Measurements from ENCODE around the gene RNF114. TPM values are rescaled to one million over a fixed set of nuclear protein-coding genes. Genes with fewer than 3 reads are reported as not detected.
A peak's percentile ranks its signal among the peaks of the same experiment; 100 is the strongest.

The RNF114 gene
- polyA plus RNA-seq, 1 of the 3 experiments (the other 2 are of a cell fraction), result 55.0 TPM

- CTCF ChIA-PET, result interaction anchor here (0.6 to 2.6 kb wide), 7 partner anchors 8 to 893 kb away, joined by 3 to 6 read pairs (median 3); partner anchors contain the start of gene SPATA2
- POLR2A ChIA-PET, result no interaction called here
- Histone ChIP-seq H3K4me1 (ENCODE audit: control insufficient read depth in 1 of 2, insufficient read depth in 2 of 2, low read depth in 1 of 2, low read length in 1 of 2) (no peaks in the 10 kb centered on the region), H3F3A (replicated peaks; ENCODE audit: insufficient read depth) (peaks cover 12% of the 10 kb centered on the region), H4K20me1 (ENCODE audit: insufficient read depth) (no peaks in the 10 kb centered on the region), H3K36me3 (replicated peaks in 1 of 2; ENCODE audit: control insufficient read depth in 1 of 2, insufficient read depth in 2 of 2, low read length in 1 of 2) (no peaks in the 10 kb centered on the region), H2AFZ (ENCODE audit: low read depth) (peak overlapping the region; percentile 91), H3K4me3 (ENCODE audit: low read depth in 2 of 2, low read length in 1 of 2) (peak overlapping the region in 1 of 2 experiments; percentile 28; a peak in 1 of 4 replicates), H3K27me3 (ENCODE audit: insufficient read depth) (no peaks in the 10 kb centered on the region), H3K9ac (no peak overlapping the region), H3K9me3 (no peaks in the 10 kb centered on the region), H3K79me2 (ENCODE audit: insufficient read depth) (no peaks in the 10 kb centered on the region), H3K27ac (ENCODE audit: low read depth in 2 of 2, low read length in 1 of 2) (peak overlapping the region in 1 of 2 experiments; percentile 48; a peak in 2 of 4 replicates), H3K4me2 (no peak overlapping the region), H3K9me2 (no peaks in the 10 kb centered on the region)
- TF ChIP-seq REST (IDR thresholded peaks at IDR 0.05; ENCODE audit: low read depth, low read length), result no peak
- TF ChIP-seq NFIC (IDR thresholded peaks at IDR 0.05; ENCODE audit: borderline replicate concordance), result 0 out of 2 replicates have a peak, but pooled peaks have one; percentile 6
- TF ChIP-seq RAD21 (IDR thresholded peaks at IDR 0.05; ENCODE audit: low read length), result peak; percentile 73
- TF ChIP-seq ELF1 (IDR thresholded peaks at IDR 0.05), result no peak
- no peak for TF ChIP-seq POLR2AphosphoS5 (IDR thresholded peaks at IDR 0.05; ENCODE audit: low read depth, low read length)
- no peak for TF ChIP-seq GABPA (IDR thresholded peaks at IDR 0.05; ENCODE audit: low read depth)
- peak; percentile 93 for TF ChIP-seq CTCF (IDR thresholded peaks at IDR 0.05)
- peak; percentile 37; the same call in 1 of the 2 replicates for TF ChIP-seq RFX5 (IDR thresholded peaks at IDR 0.05; ENCODE audit: low read length)
- no peak for TF ChIP-seq CHD2 (IDR thresholded peaks at IDR 0.05; ENCODE audit: low read length, partially characterized antibody)
- no peak for TF ChIP-seq FOSL2 (IDR thresholded peaks at IDR 0.05; ENCODE audit: borderline replicate concordance, low read depth)
- no peak for TF ChIP-seq IRF3 (IDR thresholded peaks at IDR 0.05; ENCODE audit: low read depth, low read length)
- TF ChIP-seq FOXM1 (IDR thresholded peaks at IDR 0.05; ENCODE audit: low read depth), result 0 out of 2 replicates have a peak, but pooled peaks have one; percentile 18
- TF ChIP-seq SMC3 (IDR thresholded peaks at IDR 0.05; ENCODE audit: low read depth, low read length), result peak; percentile 58
- TF ChIP-seq TCF12 (IDR thresholded peaks at IDR 0.05), result no peak
- peak; percentile 54; the same call in 1 of the 2 replicates for TF ChIP-seq TAF1 (IDR thresholded peaks at IDR 0.05; ENCODE audit: borderline replicate concordance, low read depth, low read length)
- TF ChIP-seq MAX (IDR thresholded peaks at IDR 0.05; ENCODE audit: low read depth), result peak; percentile 23; the same call in 1 of the 2 replicates
- no peak for TF ChIP-seq MXI1 (IDR thresholded peaks at IDR 0.05; ENCODE audit: low read depth, low read length)
- no peak for TF ChIP-seq RXRA (IDR thresholded peaks at IDR 0.05; ENCODE audit: borderline replicate concordance, low read depth)
- no peak for TF ChIP-seq PBX3 (IDR thresholded peaks at IDR 0.05)
- 24% methylated on average over 12 of the region's 15 CpGs for WGBS (ENCODE audit: low lambda C conversion rate)
- peak; percentile 83 for DNase-seq
Measured at GRCh38 chr20:49928411-49929141, 7.6 kb upstream of the RNF114 start.
